Measurements from ENCODE around the gene TRIM66. TPM values are rescaled to one million over a fixed set of nuclear protein-coding genes. Genes with fewer than 3 reads are reported as not detected.
A peak's percentile ranks its signal among the peaks of the same experiment; 100 is the strongest.

The TRIM66 gene
- total and polyA plus RNA-seq, 2 of the 8 experiments (the other 6 are each of a cell fraction or from before 2014, with no cell fraction given), result 3.1 to 3.5 TPM

DNA sequence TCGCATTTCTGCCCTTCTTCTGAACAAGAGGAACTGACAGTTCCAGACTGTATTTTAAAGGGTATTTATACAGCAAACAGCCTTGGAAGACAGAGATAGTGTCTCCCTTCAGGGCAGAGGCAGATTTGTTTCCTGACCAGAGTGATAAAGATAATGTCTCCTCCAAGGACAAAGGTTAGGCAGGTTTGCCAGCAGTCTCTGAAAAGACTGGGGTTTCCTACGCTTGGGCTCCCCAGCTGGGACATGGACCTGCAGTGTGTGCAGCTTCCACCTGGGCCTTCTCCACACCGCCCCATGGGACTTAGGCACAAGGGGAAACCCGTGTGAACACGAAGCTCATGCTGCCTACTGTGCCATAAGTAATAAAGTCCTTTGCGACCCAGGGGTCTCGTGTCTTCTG lies 42.2 kb upstream of the TRIM66 start:
- no peaks in the 10 kb centered on the region for H3K79me1 ChIP-seq (ENCODE audit: low read depth, low read length)
- no peaks in the 10 kb centered on the region for H3K27me3 ChIP-seq (replicated peaks in 1 of 4; ENCODE audit: control insufficient read depth in 3 of 4, extremely low read depth in 1 of 4, insufficient read depth in 3 of 4, low read length in 3 of 4)
- H3K4ac ChIP-seq (replicated peaks; ENCODE audit: insufficient read length, low read depth, low read length), result no peak overlapping the region
- no peak overlapping the region for H4K8ac ChIP-seq (ENCODE audit: extremely low read depth, insufficient read depth, low read length)
- no peak overlapping the region for H4K91ac ChIP-seq (replicated peaks; ENCODE audit: insufficient read length, low read length)
- H3K27ac ChIP-seq (ENCODE audit: low read depth, low read length), result no peak overlapping the region
- TF ChIP-seq, protein P1, sequence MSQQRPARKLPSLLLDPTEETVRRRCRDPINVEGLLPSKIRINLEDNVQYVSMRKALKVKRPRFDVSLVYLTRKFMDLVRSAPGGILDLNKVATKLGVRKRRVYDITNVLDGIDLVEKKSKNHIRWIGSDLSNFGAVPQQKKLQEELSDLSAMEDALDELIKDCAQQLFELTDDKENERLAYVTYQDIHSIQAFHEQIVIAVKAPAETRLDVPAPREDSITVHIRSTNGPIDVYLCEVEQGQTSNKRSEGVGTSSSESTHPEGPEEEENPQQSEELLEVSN (IDR thresholded peaks at IDR 0.05), result no peak
- no peaks in the 10 kb centered on the region for H3K23me2 ChIP-seq (ENCODE audit: low read depth, low read length)
- DNase-seq (ENCODE audit: low read depth in 1 of 2, low spot score in 2 of 2) (no peak), FAIRE-seq (no peak)
- no peak overlapping the region for H3K4me2 ChIP-seq (ENCODE audit: insufficient read depth in 1 of 2, low read depth in 2 of 2, low read length in 2 of 2)
- H4K20me1 ChIP-seq (replicated peaks in 1 of 2; ENCODE audit: control insufficient read depth in 1 of 2, insufficient read depth in 2 of 2, low read length in 2 of 2), result no peaks in the 10 kb centered on the region
- no peaks in the 10 kb centered on the region for H3K79me2 ChIP-seq (ENCODE audit: control insufficient read depth in 1 of 2, insufficient read depth in 2 of 2, low read length in 2 of 2)
- H2BK120ac ChIP-seq (replicated peaks; ENCODE audit: low read depth, low read length), result no peak overlapping the region
- no peak overlapping the region for H2BK12ac ChIP-seq (ENCODE audit: low read depth, low read length)
- H3K14ac ChIP-seq (ENCODE audit: insufficient read length), result no peak overlapping the region
- H3K9me3 ChIP-seq (ENCODE audit: insufficient read depth in 2 of 2, low read depth in 1 of 2, low read length in 1 of 2), result no peaks in the 10 kb centered on the region
- no peak overlapping the region for H3K23ac ChIP-seq (ENCODE audit: insufficient read length)
- H3K18ac ChIP-seq (ENCODE audit: extremely low read depth, low read length), result no peak overlapping the region
- no peak overlapping the region for H3K4me3 ChIP-seq (ENCODE audit: extremely low read depth in 1 of 4, insufficient read depth in 2 of 4, low read depth in 3 of 4, low read length in 4 of 4)
- CTCF ChIA-PET (ENCODE audit: partially characterized antibody), result interaction anchor here (1.1 to 1.5 kb wide), 4 partner anchors 9 to 476 kb away, joined by 3 read pairs; no protein-coding TSS in a partner anchor
- H2BK5ac ChIP-seq (ENCODE audit: low read depth, low read length), result no peak overlapping the region
- no peaks in the 10 kb centered on the region for H3K36me3 ChIP-seq (ENCODE audit: control insufficient read depth in 2 of 4, insufficient read depth in 4 of 4, low read length in 3 of 4)
- POLR2A ChIA-PET (ENCODE audit: partially characterized antibody), result interaction anchor here (0.7 to 3.3 kb wide), 2 partner anchors 11 to 42 kb away, joined by 3 to 8 read pairs; partner anchors contain the start of genes RPL27A and TRIM66
- WGBS, 2 experiments (ENCODE audit: extremely low coverage in 1 of 2, insufficient coverage in 1 of 2, insufficient read length in 1 of 2, insufficient replicate concordance in 2 of 2, low coverage in 1 of 2, low lambda C conversion rate in 2 of 2, missing lambda C conversion rate in 1 of 2), result 91% methylated on average over 7 of the region's 7 CpGs; no CpG with 5 or more reads in 1 of the 2 experiments
- H3K56ac ChIP-seq (replicated peaks; ENCODE audit: insufficient read length, low read depth, low read length), result no peak overlapping the region
- H3K9ac ChIP-seq (replicated peaks in 1 of 4; ENCODE audit: extremely low read depth in 1 of 4, low read depth in 3 of 4, low read length in 3 of 4), result no peak overlapping the region
- H2BK15ac ChIP-seq (ENCODE audit: low read length), result 0 out of 2 replicates have a peak overlapping the region, but pooled peaks have one; percentile 72
- H2AFZ ChIP-seq (ENCODE audit: low read length), result no peak overlapping the region
- H2BK20ac ChIP-seq (ENCODE audit: low read length), result 0 out of 2 replicates have a peak overlapping the region, but pooled peaks have one; percentile 67
- peaks cover 0 to 13% (median 7%) of the 10 kb centered on the region in 4 experiments; a peak in 4 of 7 replicates for H3K4me1 ChIP-seq (replicated peaks in 1 of 4; ENCODE audit: control insufficient read depth in 3 of 4, insufficient read depth in 4 of 4, low read length in 3 of 4)
- 0 out of 2 replicates have a peak overlapping the region, but pooled peaks have one; percentile 26 for H2AK5ac ChIP-seq (ENCODE audit: low read depth, low read length)
- no peak overlapping the region for H4K5ac ChIP-seq (ENCODE audit: insufficient read length, low read depth, low read length)
